A673 (cell line): ENCODE measurements around the gene PDLIM5.

ENCODE experiments used
- CTCF ChIP-seq: fragments of 300-800, 200-600 bp; sonication (generic); conservative IDR thresholded peaks from 2 replicates; pipeline ENCODE4 v1.5.1; 2017; ENCODE audit warnings: low read depth, mild to moderate bottlenecking, antibody characterized with exemption, low read length, moderate library complexity, mixed read lengths
- EZH2 ChIP-seq: fragments of 200-600 bp; sonication (generic); IDR thresholded peaks from 2 replicates; pipeline ENCODE4 v1.6.1; 2017; ENCODE audit warnings: borderline replicate concordance, low read depth, mild to moderate bottlenecking, mixed read lengths, antibody characterized with exemption, low read length; ENCODE audit not compliant: poor library complexity, severe bottlenecking

GRCh38 chr4:94479358-94480141 is 27.8 kb downstream of the PDLIM5 start:
- TF ChIP-seq CTCF = no peak
- TF ChIP-seq EZH2 = no peak
